CD4-positive, alpha-beta T cell treated with Interleukin-21 for 1 hour (primary cell): ENCODE results near the gene KCNG1.

ENCODE experiments used
- DNase-seq: peaks from one replicate; pipeline ENCODE4 v3.0.0-alpha.2; 2020

Gene KCNG1

DNA sequence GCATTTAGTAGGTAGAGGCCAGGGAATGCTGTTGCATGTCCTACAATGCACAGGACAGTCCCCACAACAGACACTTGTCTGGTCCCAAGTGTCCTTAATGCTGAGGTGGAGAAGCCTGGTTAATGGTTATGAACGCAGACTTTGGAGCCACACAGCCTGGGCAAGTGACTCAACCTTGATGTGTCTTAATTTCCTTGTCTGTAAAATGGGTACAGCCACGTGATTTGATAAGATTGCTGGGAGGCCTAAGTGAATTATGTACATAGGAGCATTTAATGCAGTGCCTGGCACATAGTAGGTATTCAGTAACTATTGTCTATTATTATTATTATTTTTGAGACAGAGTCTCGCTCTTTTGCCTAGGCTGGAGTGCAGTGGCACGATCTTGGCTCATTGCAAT, 11.4 kb downstream of the KCNG1 start:
- no peak for DNase-seq

GRCh38 chr20:51010932-51011331, 12.0 kb downstream of the KCNG1 start:
- DNase-seq: no peak

DNA sequence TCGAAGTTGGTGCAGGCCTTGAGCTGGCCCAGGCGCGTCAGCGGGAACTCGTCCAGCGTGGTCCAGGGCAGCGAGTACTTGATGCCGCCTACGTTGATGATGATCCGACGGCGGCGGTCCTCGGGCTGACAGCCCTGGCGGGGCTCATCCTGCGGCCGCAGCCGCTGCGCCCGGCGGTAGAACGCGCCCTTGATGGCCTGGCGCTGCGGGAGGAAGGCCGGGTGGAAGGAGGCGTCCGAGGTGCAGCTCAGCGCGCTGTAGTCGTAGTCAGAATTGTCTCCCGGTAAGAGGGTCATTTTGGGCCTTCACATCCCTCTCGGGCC, 12.9 kb downstream of the KCNG1 start:
- no peak for DNase-seq

DNA sequence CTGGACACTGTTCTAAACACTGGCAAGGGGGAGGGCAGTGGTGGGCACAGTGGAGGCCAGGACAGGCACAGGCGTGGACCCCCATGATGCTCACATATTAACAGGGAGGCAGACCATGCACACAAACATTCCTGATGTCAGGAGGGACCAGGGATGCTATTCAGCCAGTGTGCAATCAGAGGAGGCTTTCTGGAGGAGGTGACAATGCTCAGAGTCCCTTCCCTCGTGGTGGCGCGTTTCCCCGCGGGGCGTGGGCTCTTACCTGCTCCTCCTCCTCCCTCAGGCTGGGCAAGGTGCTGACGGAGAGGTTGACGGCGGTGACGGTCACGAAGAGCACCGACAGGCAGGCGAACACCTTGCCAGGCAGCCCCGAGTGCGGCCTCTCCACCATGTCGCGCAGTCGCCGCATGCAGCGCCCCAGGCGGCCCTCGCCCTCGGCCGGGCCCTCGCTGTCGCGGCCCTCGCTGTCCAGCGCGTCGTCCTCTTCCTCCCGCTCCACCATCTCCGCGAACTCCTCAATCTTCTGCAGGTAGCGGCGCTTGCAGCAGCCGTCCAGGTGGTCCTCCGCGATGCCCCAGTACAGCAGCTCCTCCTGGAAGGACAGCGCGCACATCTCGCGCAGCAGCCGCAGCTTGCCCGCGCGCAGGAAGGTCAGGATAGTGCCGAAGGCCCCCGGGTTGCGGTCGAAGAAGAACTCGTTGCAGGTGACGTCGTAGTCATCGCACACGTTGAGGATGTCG, 13.4 kb downstream of the KCNG1 start:
- DNase-seq: no peak

GRCh38 chr20:51008718-51009117, 14.2 kb downstream of the KCNG1 start:
- no peak for DNase-seq

DNA sequence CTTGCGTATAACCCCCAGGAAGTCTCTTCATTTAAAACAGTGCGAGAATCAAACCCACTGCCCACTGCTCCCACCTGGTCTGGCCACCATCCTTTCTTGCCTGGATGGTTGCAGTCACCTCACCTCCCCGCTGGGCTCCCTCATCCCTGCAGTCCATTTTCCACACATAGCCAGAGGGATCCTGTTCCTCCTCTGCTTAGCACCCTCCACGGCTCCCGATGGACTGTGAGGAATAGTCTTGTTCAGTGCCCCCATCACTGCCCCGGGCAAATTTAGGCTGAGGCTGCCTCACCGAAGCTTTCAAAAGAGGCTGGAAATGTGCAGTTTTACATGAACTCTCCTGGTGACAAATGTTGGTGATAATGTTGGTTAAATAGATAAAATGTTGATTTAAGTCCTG, 17.7 kb downstream of the KCNG1 start:
- DNase-seq: no peak

DNA sequence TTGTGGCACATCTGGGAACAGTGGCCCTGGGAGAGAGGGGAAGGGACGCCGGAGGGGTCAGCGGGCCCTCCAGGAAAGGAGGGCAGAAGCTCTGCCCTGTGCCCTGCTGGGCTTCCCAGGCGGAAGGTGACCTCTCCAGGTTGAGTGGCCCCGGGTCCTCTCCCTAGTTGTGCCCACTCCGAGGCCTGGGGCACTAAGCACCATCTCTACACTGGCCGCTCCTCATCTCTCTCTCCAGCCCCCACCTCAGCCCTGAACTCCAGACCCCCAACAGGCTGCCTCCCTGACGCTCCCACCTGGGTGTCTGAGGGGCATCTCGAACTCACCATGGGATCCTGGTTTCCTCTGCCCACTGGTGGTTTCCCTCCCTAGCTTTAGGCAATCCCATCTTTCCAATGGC, 18.1 kb downstream of the KCNG1 start:
- no peak for DNase-seq

DNA sequence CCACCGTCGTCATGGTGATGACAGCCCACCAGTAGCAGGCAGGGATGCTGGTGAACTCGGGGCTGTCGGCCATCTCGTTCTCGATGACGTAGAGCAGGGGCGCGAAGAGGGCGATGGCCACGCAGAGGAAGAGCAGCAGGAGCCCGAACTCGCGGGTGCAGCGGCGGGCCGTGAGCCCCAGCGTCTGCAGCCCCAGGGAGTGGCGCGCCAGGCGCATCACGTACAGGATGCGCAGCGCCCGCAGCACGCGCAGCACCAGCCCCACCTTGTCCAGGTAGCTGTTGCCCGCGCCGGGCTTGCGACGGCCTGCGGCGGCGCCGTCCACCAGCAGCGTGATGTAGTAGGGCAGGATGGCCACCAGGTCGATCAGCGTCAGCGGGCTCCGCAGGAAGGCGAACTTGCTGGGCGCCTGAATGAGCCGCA, 18.6 kb downstream of the KCNG1 start:
- no peak for DNase-seq

- no peak for DNase-seq
These were observed 19.2 kb downstream of the KCNG1 start for GRCh38 chr20:51003753-51004152.

DNA sequence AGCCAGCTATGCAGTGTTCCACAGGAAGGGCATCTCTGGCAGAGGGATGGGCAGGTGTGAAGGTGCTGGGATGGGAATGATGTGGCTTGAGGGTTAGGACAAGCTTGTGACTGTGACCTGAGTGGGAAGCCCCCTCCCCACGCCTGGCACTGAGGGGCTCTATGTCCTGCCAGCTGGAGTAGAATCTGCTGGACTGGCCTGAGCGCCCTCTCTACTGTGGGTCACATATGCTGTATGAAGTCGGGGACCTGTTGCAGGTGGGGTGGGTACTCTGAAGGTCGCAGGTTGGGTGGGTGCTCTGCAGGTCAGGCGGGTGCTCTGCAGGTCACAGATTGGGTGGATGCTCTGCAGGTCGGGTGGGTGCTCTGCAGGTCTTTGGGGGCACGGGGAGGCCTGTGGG, 20.3 kb downstream of the KCNG1 start:
- no peak for DNase-seq

DNA sequence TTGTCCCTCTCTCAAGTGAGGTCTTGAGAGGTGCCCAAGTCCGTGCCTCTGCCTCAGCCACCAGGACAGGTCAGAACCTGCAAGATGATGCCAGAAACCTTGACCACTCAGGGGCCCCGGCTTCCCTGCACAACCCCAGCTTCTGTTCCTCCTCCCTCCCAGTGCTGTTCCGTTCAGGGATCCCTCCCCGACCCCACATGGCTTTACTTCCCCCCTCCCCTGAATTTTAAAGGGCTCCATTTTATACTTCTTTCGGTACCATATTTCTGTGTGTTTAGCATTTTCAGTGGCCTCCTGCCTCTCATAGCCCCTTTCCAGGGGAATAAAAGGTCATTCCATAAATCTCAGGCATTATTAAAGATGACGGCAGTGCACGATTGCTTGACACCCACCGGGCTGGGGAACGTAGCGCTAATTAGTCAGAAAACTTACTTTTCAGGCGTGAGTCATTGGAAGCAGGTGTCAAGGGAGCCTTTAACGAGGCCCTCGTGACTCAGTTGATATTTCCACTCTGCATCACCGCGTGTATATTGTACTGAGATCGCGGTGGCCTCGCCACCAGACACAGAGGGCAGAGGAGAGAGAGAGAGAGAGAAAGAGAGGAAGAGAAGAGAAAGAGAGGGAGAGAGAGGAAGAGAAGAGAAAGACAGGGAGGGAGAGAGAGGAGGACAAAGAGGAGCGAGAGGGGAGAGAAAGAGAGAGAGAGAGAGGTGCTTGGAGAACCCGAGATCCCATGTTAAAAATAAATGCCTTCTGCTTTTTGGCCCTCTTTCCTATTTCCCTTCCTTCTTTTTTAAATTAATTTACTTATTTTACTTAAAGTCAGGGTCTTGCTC, 21.3 kb downstream of the KCNG1 start:
- DNase-seq: no peak

GRCh38 chr20:50999355-50999754, 23.6 kb downstream of the KCNG1 start:
- DNase-seq: no peak

- no peak for DNase-seq
These were observed 25.7 kb downstream of the KCNG1 start for GRCh38 chr20:50996901-50997865.

DNA sequence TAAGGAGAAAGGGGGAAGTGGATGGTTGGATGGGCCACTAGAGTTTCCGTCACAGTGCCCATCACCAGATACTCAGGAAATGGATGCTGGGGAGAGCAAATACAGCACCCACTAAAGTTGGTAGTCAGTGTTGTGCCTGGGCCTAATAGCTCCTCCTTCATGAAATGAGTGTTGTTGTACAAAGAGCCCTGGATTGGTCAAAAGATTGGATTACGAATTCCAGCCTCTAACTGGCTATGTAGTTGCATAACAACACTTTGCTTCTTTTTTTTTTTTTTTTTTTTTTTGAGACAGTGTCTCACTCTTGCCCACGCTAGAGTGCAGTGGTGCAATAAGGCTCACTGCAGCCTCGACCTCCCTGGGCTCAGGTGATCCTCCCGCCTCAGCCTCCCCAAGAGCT, 27.4 kb downstream of the KCNG1 start:
- DNase-seq: no peak

DNA sequence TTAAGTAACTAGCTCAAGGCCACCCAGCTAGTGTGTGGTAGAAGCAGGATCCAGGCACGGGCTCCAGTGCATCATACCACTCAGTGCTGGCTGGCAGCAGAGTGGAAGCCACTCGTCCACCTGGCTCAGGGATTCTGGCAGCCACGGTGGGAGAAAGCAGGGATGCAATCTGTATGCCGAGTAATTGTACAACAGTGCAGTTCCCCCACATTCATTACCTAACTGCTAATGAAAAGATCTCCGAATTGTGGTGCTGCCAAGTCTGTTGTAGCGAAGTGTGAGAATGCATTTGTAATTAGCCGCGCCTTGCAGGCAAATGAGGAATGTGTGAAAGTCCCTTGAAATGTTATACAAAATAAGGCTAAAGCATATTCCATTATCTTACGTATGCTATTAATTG, 29.0 kb downstream of the KCNG1 start:
- no peak for DNase-seq

DNA sequence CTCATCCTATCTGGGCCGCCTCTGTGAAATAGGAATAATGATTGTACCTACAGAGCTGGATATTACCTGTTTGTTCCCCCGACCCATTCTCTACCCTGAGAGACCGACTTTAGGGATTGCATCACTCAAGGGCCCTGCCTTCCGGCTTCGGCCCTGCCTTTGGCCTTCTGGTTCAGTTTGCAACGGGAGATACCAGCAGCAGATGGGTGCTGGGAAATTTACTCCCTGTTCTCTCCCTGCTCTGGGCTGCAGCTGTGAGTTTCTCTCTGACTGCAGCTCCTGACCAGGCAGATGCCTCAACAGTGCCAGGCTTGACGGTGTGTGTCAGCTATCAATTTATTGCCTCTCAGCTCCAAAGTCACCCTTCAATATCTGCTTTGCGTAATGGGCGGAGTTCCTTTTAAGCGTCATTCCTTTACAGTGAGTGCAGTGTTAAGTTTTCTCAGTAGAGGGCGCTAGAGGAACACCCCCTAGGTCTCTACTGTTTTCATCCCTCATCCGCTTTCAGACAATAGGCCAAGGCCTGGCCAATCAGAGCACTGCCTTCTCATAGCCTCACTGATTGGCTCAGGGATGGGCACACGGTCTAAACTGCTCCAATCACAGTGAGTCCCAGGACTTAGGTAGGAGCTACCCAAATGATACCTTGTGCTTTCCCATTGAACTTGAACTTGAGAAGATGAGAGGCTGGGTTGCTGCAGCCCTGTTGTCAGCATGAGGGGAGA, 30.0 kb downstream of the KCNG1 start:
- DNase-seq: peak; percentile 55

- DNase-seq: no peak
These were observed 30.6 kb downstream of the KCNG1 start for GRCh38 chr20:50992336-50992732.

GRCh38 chr20:50991076-50991475, 31.8 kb downstream of the KCNG1 start:
- no peak for DNase-seq

GRCh38 chr20:50987493-50988210, 35.3 kb downstream of the KCNG1 start:
- DNase-seq: peak; percentile 78

DNA sequence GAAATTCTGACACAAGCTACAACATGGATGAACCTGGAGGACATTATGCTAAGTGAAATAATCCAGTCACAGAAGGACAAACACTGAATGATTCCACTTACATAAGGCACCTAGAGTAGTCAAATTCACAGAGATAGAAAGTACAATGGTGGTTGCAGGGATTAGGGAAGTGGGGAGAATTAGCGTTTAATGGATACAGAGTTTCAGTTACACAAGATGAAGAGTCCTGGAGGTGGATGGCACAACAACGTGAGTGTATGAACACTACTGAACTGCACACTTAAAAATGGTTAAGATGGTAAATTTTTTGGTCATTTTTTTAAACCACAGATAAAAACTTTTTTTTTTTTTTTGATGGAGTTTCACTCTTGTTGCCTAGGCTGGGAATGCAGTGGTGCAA, 39.6 kb downstream of the KCNG1 start:
- DNase-seq: no peak

- DNase-seq: no peak
These were observed 40.5 kb downstream of the KCNG1 start for GRCh38 chr20:50982363-50982762.

DNA sequence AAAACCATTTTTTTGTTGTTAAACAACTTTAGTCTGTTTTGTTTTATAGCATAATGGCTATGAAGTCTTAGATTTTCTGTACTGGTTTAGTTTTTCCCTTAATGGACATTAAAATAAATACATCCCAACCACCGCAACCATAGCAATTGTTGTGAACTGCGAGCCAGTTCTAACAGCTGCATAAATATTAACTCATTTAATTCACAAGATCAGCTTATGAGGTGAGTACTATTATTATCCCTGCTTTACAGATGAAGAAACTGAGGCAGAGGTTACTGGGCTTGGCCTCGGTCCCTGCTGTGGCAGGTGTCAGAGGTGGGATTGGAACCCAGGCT, 41.2 kb downstream of the KCNG1 start:
- DNase-seq: no peak
